Measurements from ENCODE around the gene LTBP2. TPM values are rescaled to one million over a fixed set of nuclear protein-coding genes. Genes with fewer than 3 reads are reported as not detected.

Gene LTBP2
- total RNA-seq, 1 donor from 2014 or later: 7.6 TPM

DNA sequence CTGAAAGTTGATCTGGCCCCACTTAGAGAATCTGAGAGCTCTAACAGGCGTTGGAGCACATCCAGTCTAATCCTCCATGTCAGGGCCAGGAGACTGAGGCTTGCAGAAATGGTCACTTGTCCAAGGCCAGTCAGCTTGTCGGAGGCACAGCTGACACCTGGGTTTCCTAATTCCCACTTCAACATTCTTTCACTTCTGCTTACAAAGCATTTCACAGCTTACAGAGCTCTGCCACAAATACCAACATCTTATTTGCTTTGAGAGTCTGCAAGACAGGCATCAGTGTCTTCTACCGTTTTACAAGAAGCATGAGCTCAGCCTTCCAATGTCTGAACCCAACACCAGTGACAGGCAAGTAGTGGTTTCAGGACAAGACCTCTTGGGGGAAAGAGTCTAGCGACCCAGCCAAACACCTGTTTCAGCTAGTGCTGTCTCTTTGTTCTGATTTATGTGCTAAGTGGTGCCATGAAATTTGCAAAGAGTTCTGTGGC, 86.6 kb downstream of the LTBP2 start:
- DNase-seq (ENCODE audit: missing footprints) (no peak), ATAC-seq (no peak)
- intact Hi-C loops (cut with DNase I): no loop called here

DNA sequence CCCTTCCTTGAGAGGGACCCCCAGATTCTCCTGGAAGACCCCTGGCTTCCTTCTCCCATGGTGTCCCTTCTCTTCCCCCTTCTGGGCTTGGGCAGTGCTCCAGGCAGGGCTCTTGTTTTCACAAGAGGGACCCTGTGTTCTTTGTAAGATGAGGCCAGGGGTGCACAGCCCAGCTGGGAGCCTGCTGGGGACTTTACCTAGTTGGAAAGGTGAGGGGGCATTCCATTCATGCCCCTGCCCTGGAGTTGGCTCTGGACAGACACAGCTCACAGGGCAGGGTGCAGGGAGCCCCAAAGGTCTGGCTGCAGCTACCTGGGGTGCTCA, 87.3 kb downstream of the LTBP2 start:
- ATAC-seq (no peak), DNase-seq (ENCODE audit: missing footprints) (no peak)
- intact Hi-C loops (cut with DNase I): no loop called here

DNA sequence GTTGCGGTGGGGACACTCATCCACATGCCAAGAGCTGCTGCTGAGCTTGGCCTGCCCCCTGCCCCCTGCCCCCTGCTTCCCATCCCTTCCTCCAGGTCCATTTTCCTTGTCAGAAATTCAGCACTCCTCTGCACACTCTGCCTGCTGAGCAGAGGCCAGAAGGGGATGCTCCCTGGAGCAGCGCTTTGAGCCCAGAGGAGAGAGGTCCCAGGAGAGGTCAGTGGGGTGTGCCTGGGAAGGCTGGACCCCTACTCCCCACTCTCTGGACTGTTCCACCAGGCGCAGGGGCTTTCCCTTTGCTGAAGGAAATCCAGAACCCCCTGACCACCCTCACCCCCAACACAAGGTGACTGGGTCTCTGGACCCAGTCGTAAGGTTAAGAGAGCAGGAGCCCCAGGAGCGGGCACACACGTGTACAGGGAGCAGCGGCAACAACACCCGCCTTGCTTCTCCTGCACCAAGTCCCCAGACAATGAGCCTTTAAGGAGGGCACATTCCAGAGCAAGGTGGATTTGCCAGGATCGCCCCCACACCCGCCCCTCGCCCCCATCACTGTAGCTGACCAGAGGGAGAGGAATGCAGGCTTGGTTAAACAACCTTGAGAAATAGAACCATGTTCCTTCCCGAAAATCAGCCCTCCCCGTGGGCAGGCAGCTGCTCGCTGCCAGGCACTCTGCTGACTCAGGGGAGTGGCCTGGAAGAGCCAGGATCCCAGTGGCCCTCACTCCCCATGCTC, 87.8 kb downstream of the LTBP2 start:
- DNase-seq (ENCODE audit: missing footprints) (no peak), ATAC-seq (no peak)
- intact Hi-C loops (cut with DNase I): no loop called here

- ATAC-seq: no peak
- no peak for DNase-seq (ENCODE audit: missing footprints)
- intact Hi-C loops (cut with DNase I): no loop called here
Measured at GRCh38 chr14:74522740-74523139, 89.3 kb downstream of the LTBP2 start.

DNA sequence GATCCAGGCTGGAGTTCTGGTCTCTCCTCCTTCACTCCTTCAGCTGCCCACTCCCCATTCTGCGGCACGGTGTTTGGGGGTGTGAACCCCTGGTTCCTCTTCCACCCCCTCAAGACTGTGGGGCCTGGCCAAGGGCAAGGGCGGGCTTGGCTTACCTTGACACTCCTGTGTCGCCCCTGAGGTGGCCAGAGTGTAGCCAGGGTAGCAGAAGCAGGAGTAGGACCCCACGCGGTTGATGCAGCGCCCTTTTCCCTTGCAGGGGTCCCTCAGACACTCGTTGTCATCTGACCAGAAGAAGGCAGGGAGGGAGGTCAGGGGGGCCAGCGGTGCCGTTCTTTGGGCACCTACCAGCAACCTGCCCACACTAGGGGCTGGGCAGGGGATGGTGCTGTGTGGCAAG, 90.3 kb downstream of the LTBP2 start:
- DNase-seq (ENCODE audit: missing footprints) (no peak), ATAC-seq (no peak)
- intact Hi-C loops (cut with DNase I): no loop called here

DNA sequence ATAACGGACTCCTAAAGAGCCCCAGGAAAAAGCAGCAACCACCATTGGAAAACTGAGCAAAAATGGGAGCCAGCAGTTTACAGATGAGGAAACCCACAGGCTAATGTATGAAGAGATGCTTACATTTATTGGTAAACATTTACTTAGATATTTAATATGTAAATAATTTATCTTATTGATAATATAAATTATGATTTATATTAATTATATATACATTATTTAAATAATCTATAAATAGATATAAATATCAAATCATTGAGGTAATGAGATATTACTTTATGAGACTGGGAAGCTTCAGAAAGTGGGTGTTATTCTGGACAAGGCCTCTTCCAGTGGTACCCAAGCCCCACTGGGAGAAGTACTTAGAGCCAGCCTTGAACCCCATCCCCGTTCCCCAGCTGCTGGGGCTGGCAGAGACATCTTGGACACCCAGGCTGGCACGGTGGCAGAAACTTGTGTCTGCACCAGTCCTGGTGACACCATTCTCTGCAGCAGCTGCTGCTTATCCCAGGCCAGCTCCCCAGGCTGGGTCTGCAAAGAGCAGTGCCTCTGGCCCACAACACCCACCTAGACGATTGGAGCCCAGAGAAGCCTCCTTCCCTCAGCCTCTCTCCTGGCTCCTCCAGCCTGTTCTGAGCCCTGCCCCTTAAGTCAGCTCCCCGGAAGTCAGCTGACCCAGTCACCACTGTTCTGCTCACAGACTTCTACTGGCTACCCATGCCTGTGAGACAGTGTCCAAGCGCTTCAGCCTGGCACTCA, 92.5 kb downstream of the LTBP2 start:
- intact Hi-C loops (cut with DNase I): no loop called here
- ATAC-seq: no peak

GRCh38 chr14:74518221-74518620, 93.8 kb downstream of the LTBP2 start:
- intact Hi-C loops (cut with DNase I): no loop called here
- no peak for ATAC-seq
- no peak for DNase-seq (ENCODE audit: missing footprints)

More for the DNA sequence above, 92.5 kb downstream of the LTBP2 start:
- no peak for DNase-seq (ENCODE audit: missing footprints)

- intact Hi-C loops (cut with DNase I): no loop called here
- ATAC-seq (no peak), DNase-seq (ENCODE audit: missing footprints) (no peak)
Measured at GRCh38 chr14:74517731-74518130, 94.3 kb downstream of the LTBP2 start.

DNA sequence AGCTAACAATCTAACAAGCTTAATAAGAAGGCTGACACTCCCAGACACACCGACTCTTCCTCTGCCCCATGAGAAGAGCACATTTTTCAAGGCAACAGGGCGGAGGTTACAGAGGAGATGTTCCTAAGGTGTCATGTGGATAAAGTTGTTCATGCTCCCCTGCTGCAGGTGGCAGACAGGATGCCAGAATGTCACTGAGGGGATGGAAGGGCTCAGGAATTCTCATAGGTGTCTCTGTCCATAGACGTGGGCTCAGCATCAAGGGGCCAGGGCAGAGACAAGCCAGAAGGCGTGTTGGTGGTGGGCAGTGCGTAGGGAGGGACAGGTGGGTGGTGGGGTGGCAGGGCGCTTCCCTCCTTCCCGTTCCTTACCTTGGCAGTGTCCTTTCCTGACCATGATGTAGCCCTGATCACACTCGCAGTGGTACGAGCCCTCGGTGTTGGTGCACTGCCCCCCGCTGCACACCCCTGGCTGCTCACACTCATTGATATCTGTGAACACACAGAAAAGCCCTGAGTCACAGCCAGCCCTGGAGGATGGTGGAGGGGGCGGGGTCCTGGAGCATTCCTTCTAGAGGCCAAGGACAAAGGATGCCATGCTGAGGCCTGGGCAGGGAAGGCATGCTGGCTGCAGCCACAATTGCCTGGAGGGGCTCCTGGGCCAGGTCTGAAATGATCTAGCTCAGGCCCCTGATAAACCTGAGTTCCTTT, 95.4 kb downstream of the LTBP2 start:
- ATAC-seq: no peak
- intact Hi-C loops (cut with DNase I): no loop called here
- DNase-seq (ENCODE audit: missing footprints): no peak

- intact Hi-C loops (cut with DNase I): no loop called here
Measured at GRCh38 chr14:74515891-74516412, 96.1 kb downstream of the LTBP2 start.

DNA sequence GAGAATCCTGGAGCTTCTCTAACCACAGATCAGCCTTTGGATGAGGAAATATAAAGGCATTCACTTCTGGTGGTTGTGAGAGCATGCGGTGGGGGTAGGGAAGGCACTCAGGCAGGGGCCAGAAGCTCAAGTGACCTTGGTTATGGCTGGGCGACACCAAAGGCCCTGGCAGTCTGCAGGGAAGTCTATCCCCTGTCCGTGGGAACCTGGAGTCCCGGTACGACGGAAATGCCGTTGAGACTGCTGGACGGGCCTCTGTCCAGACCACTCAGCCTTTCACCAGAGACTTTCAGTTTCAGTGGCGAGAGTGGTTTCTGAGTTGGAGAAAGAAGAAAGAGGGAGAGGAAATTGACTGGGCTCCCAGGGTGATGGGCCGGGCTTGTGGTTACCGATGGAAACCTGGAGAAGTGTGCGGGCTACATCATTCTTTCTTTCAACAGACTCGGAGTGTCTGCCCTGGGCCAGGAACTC, 97.5 kb downstream of the LTBP2 start:
- DNase-seq (ENCODE audit: missing footprints) (no peak), ATAC-seq (peak; percentile 20)
- intact Hi-C loops (cut with DNase I): no loop called here

More at GRCh38 chr14:74515891-74516412, 96.1 kb downstream of the LTBP2 start:
- DNase-seq (ENCODE audit: missing footprints) (no peak), ATAC-seq (no peak)

DNA sequence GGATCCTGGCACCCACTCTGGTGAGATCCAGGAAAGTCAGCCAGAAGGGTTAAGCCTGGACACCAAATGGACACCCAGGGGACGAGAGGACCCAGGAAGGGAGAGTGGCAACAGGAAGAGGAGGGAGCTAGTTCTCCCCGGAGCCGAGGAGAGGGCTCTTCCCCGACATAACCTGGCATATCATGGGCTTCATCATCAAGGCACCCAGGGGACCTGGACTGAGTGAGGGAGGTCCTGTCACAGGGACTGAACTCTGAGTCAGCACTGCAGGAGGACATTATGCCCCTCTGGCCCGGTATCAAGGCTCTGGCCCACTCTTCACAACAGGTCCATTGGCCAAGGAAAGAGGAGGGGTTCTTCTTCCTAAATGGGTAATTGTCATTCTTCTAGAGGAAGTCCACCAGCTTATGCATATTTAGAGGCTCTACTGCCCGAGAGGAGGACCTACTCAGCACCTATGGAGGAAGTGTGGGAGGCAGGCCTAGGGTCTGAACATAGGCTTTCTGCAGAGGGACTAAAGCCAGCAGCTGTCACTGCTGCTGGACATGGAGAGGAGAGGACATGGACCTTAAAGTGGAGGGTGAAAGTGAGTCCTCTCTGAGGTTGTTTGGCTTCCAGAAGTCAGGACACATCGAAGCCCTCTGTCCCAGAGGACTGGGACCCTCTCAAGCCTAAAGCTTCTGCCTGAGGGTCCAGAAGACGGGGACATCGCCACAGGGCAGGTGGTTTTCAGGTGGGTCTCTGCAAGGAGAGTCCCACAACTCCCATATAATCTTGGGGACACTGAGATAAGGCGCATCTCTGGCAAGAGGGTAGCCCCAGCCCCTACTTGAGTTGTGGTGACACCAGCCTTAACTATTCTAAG, 99.8 kb downstream of the LTBP2 start:
- intact Hi-C loops (cut with DNase I): no loop called here
- DNase-seq (ENCODE audit: missing footprints) (no peak), ATAC-seq (no peak)

GRCh38 chr14:74510959-74511409, 101.1 kb downstream of the LTBP2 start:
- ATAC-seq (no peak), DNase-seq (ENCODE audit: missing footprints) (no peak)
- intact Hi-C loops (cut with DNase I): no loop called here

DNA sequence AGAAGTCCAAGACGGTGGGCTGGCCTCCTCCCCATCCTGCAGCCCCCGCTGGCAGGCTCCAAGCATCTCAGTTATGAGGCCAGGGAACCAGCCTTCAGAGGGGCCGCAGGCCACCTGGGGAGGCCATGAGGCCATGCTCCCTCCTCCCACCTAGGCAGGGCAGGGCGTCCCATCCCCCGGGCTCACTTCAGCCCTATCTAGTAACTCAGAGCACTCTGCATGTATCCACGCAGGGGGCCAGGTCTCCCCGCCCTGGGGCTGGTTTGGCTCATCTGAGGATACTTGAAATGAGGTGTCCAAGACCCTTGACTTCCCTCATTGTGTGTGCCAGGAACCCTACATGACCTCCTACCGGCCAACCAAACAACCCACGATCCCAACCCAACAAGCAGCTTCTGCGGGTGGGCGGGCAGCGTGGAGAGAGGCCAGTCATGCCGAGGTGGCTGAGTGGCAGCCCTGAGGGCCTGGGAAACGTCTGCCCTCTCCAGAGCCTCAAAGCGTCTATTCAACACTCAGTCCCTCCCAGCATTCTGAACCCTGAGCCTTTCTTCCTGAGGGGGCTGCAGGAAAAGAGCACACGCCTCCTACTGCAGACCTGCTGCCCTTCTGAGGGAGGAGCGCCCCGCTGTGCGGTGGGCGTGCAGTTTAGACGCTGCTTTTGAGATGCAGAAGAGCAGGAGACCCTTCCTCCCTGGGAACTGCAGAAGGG, 101.7 kb downstream of the LTBP2 start:
- no peak for ATAC-seq
- intact Hi-C loops (cut with DNase I): no loop called here
- no peak for DNase-seq (ENCODE audit: missing footprints)

DNA sequence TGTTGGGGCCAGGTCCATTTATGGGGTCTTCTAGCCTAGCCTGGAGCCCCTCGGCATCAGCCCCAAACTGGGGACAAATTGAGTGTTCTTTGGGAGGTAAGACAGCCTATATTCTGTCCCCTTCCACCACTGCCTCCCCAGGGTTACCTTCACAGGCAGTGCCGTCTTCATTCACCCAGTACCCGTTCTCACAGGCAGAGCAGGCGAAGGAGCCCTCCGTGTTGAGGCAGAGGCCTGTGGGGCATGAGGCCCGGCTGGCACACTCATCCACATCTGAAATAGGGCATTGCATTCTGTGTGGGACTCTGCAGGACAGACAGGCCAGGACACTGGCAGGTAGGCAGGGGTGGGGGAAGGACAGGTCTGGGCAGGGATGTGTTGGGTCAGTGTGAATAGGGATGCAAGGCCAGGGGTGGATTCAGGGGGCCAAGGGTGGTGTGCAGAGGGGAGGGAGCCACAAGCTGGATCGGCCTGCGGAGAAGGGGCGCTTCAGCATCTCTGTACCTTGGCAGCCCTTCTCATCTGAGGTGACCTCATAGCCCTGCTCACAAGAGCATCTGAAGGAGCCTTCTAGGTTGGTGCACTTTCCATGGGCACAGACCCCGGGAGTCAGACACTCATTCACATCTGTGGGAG, 102.3 kb downstream of the LTBP2 start:
- ATAC-seq (no peak), DNase-seq (ENCODE audit: missing footprints) (no peak)
- intact Hi-C loops (cut with DNase I): no loop called here

DNA sequence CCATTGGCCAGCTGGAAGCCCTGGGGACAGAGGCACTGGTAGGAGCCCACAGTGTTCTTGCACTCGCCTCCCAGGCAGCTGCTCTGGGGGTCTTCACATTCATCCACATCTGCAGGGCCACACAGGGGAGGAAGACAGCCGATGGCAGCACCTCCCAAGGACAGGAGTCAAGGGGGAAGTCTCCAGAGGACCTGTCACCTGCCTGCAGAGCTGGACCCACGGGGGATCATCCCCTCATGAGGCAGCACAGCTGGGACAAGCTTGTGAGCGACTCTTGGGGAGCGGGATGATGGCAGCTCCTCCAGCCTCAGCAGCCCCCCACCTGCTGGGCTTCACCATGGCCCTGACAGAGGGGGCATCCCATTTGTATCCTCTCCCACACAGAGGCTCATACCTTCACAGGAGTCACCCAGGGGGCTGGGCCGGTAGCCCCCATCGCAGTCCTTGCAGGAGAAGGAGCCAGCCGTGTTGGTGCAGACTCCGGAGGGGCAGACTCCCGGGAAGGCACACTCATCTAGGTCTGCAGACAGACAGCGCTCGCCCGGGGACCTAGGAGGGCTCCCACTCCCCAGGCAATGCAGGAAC, 103.1 kb downstream of the LTBP2 start:
- no peak for ATAC-seq
- no peak for DNase-seq (ENCODE audit: missing footprints)

GRCh38 chr14:74508292-74508731, 103.7 kb downstream of the LTBP2 start:
- intact Hi-C loops (cut with DNase I): no loop called here
- ATAC-seq: no peak
- no peak for DNase-seq (ENCODE audit: missing footprints)

More for the DNA sequence above, 103.1 kb downstream of the LTBP2 start:
- intact Hi-C loops (cut with DNase I): no loop called here

All from Right ventricle myocardium inferior (tissue), 1 donor.